ENCODE results near the gene HS3ST4.

DNA sequence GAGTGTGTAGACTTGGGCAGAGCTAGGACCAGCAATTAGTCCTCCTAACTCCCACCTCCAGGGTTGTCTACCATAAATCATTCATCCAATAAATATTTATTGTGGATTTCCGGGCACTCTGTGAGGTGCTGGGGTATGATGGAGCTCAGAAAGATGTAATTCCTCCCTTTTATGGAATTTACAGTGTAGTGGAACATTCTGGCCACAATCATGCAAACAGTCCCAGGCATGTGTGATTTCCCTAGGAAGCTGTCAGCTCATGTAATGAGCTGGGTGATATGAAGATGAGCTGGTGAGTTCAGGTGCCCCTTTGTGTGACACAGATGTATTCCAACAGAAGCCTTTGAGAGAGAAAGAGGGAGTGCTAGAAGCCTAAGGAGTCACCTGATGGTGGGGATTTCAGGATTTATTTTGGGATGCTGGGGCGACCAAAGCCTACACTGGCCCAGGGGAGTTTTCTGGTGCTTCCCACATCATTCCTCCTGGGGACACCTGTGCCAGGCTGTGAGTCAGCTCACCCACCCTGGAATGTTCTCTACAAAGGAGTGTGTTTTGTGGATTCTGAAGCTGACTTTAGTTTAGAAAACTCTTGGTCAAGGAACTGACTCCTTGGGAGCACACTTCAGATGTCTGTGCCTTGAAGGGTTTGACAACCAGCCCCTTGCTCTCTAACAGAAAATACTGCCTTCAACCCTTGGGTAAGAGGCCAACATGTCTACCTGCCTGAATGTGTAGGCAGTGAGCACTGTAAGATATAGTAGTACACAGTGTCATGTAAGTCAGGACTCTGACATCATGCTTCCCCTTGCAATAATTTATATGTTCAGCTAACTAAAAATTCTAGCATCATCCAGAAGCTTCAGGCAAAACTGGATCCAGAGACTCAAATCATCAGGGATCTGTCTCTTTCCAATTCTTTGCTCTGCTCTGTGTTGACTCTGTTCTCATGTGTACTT, 42.9 kb downstream of the HS3ST4 start:
- TF ChIP-seq, protein P1, sequence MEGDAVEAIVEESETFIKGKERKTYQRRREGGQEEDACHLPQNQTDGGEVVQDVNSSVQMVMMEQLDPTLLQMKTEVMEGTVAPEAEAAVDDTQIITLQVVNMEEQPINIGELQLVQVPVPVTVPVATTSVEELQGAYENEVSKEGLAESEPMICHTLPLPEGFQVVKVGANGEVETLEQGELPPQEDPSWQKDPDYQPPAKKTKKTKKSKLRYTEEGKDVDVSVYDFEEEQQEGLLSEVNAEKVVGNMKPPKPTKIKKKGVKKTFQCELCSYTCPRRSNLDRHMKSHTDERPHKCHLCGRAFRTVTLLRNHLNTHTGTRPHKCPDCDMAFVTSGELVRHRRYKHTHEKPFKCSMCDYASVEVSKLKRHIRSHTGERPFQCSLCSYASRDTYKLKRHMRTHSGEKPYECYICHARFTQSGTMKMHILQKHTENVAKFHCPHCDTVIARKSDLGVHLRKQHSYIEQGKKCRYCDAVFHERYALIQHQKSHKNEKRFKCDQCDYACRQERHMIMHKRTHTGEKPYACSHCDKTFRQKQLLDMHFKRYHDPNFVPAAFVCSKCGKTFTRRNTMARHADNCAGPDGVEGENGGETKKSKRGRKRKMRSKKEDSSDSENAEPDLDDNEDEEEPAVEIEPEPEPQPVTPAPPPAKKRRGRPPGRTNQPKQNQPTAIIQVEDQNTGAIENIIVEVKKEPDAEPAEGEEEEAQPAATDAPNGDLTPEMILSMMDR (IDR thresholded peaks at IDR 0.05): no peak
- no peak for TF ChIP-seq POLR2AphosphoS5 (IDR thresholded peaks at IDR 0.05)
